ENCODE results near the gene ARSB.
A peak's percentile ranks its signal among the peaks of the same experiment; 100 is the strongest.

ARSB gene

DNA sequence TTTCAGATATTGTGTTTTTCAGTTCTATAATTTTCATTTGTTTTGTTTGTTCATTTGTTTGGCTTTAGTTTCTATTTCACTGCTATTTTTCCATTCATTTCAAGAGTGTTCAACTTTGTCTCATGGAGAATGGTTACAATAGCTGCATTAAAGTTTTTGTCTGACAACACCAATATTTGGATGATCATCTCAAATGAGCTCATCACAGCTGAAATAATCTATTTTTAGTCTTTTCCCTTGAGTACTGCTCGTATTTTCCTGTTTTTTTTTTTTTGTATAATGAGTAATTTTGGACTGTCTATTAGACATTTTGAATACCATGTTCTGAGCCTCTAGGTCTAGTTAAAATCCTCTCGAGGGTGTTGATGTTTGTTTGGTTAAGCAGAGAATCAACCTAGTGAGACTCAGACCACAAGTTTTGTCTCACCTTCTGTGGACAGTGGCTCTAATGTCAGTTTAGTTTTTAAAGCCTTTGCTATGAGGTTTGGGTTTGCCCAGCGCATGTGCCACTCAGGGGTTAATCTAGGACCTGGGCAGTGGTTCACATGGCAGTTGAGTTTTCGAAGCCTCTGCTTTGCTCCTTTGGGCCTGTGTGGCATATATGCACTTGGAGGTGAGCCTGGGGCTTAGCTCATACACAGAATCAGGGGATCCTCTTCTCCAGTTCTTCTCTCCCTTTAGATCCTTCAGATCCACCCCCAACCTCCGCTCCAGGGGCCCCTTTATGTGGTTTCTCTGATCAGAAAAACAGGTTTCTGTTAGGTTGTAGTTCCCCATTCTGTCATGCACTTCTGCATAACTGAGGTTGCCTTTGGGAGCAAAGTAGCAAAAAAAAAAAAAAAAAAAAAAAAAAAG is 79.8 kb downstream of the ARSB start:
- H3K27ac ChIP-seq (ENCODE audit: poor library complexity, severe bottlenecking) = no peak overlapping the region
- DNase-seq (ENCODE audit: low spot score) (no peak), ATAC-seq (ENCODE audit: low read depth) (no peak)
- TF ChIP-seq CTCF (IDR thresholded peaks at IDR 0.05; ENCODE audit: poor library complexity, severe bottlenecking) = no peak
- H3K36me3 ChIP-seq (ENCODE audit: low read depth) = no peaks in the 10 kb centered on the region
- no peak overlapping the region for H3K4me3 ChIP-seq (ENCODE audit: severe bottlenecking)
- H3K27me3 ChIP-seq (ENCODE audit: insufficient read depth, poor library complexity, severe bottlenecking) = no peaks in the 10 kb centered on the region
- no peaks in the 10 kb centered on the region for H3K9me3 ChIP-seq (ENCODE audit: severe bottlenecking)
- no peaks in the 10 kb centered on the region for H3K4me1 ChIP-seq (ENCODE audit: insufficient read depth, poor library complexity, severe bottlenecking)

DNA sequence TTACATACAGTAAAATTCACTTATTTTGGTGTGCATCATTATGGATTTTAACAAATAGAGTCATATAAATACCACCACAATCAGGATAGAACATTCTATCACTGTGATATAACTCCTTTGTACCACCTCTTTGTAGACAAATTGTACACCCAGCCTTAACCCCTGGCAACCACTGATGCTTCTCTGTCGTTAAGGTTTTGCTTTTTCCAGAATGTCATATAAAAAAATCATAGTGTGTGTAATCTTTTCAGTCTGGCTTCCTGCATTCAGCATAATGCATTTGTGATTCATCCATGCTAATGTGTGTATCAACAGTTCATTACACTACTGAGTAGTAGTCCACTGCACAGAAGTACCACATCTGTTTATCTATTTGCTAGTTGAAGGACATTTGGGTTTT is 81.2 kb downstream of the ARSB start:
- TF ChIP-seq CTCF (IDR thresholded peaks at IDR 0.05; ENCODE audit: poor library complexity, severe bottlenecking) = no peak
- H3K9me3 ChIP-seq (ENCODE audit: severe bottlenecking) = no peaks in the 10 kb centered on the region
- no peak for DNase-seq (ENCODE audit: low spot score)
- no peak overlapping the region for H3K27ac ChIP-seq (ENCODE audit: poor library complexity, severe bottlenecking)
- H3K27me3 ChIP-seq (ENCODE audit: insufficient read depth, poor library complexity, severe bottlenecking) = no peaks in the 10 kb centered on the region
- ATAC-seq (ENCODE audit: low read depth) = no peak
- H3K4me3 ChIP-seq (ENCODE audit: severe bottlenecking) = no peak overlapping the region
- no peaks in the 10 kb centered on the region for H3K4me1 ChIP-seq (ENCODE audit: insufficient read depth, poor library complexity, severe bottlenecking)
- no peaks in the 10 kb centered on the region for H3K36me3 ChIP-seq (ENCODE audit: low read depth)

DNA sequence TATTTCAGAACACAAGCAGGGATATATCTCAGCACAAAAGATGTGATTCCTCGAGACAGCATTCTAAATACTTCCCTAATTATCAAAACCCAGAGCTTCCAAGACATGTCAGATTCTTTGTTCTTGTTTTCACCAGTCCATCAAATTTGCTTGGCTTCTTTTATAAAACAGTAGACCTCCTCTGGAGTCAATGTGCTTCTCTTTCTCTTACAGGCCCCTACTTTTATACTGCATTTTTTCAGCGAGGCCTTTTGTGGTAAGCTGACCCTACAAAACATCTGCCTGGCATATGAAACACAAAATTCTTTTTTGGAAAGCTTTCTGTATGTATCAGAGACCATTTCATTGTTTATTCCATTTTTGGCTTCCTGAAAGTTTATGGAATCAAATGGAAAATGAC is 81.8 kb downstream of the ARSB start:
- no peak for TF ChIP-seq CTCF (IDR thresholded peaks at IDR 0.05; ENCODE audit: poor library complexity, severe bottlenecking)
- DNase-seq (ENCODE audit: low spot score) = no peak
- no peak overlapping the region for H3K27ac ChIP-seq (ENCODE audit: poor library complexity, severe bottlenecking)
- H3K36me3 ChIP-seq (ENCODE audit: low read depth) = no peaks in the 10 kb centered on the region
- ATAC-seq (ENCODE audit: low read depth) = no peak
- no peak overlapping the region for H3K4me3 ChIP-seq (ENCODE audit: severe bottlenecking)
- no peaks in the 10 kb centered on the region for H3K9me3 ChIP-seq (ENCODE audit: severe bottlenecking)
- no peaks in the 10 kb centered on the region for H3K27me3 ChIP-seq (ENCODE audit: insufficient read depth, poor library complexity, severe bottlenecking)
- H3K4me1 ChIP-seq (ENCODE audit: insufficient read depth, poor library complexity, severe bottlenecking) = no peaks in the 10 kb centered on the region

DNA sequence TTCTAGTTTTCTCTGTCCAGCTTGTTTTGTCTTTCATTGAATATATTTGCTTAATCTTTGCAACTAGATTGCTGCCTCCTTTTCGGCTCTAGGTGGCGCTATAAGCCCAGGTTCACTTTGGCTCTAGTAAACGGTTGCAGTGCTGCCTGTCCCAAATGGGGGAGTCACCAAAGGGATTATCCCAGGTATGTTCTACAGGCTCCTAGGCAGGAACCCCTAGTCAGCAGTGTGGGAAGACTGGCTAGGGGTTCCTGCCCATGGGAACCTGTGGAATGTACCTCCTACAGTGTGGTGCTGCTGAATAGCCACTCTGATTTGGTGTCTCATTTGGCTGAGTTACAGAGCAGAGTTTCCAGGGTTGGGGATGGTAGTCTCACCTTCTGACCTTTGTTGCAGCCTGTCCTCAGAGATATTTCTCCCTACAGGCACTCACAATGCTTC is 85.2 kb downstream of the ARSB start:
- DNase-seq (ENCODE audit: low spot score) = no peak

More for the DNA sequence above, 85.2 kb downstream of the ARSB start:
- no peak for ATAC-seq (ENCODE audit: low read depth)
- Histone ChIP-seq H3K4me3 (ENCODE audit: severe bottlenecking) (no peak overlapping the region), H3K27me3 (ENCODE audit: insufficient read depth, poor library complexity, severe bottlenecking) (no peaks in the 10 kb centered on the region), H3K4me1 (ENCODE audit: insufficient read depth, poor library complexity, severe bottlenecking) (no peaks in the 10 kb centered on the region), H3K9me3 (ENCODE audit: severe bottlenecking) (no peaks in the 10 kb centered on the region), H3K36me3 (ENCODE audit: low read depth) (no peaks in the 10 kb centered on the region), H3K27ac (ENCODE audit: poor library complexity, severe bottlenecking) (no peak overlapping the region)
- peak; percentile 60 for TF ChIP-seq CTCF (IDR thresholded peaks at IDR 0.05; ENCODE audit: poor library complexity, severe bottlenecking)

Data from RWPE2 (cell line).